HG02571 (cell line): ENCODE measurements around the gene SCP2.

Experiments used
- ATAC-seq: cut with Tn5 transposase; IDR thresholded peaks from one replicate; pipeline ENCODE4 v1.9.1; 2021; ENCODE audit warnings: mild to moderate bottlenecking, moderate library complexity; ENCODE audit not compliant: unreplicated experiment

Gene SCP2

GRCh38 chr1:53026254-53026653 is 99.2 kb downstream of the SCP2 start:
- no peak for ATAC-seq

- no peak for ATAC-seq
Observed at GRCh38 chr1:53031732-53032131, 104.7 kb downstream of the SCP2 start.

- no peak for ATAC-seq
Observed at GRCh38 chr1:53037159-53037558, 110.1 kb downstream of the SCP2 start.

- no peak for ATAC-seq
Observed at GRCh38 chr1:53038566-53038965, 111.5 kb downstream of the SCP2 start.

- no peak for ATAC-seq
Observed at GRCh38 chr1:53043271-53043670, 116.2 kb downstream of the SCP2 start.

GRCh38 chr1:53044926-53045325 is 117.8 kb downstream of the SCP2 start:
- ATAC-seq, result no peak

- ATAC-seq, result no peak
Observed at GRCh38 chr1:53046930-53047329, 119.9 kb downstream of the SCP2 start.

GRCh38 chr1:53047737-53048736 is 121.0 kb downstream of the SCP2 start:
- ATAC-seq, result no peak

- no peak for ATAC-seq
Observed at GRCh38 chr1:53048960-53049573, 122.0 kb downstream of the SCP2 start.

GRCh38 chr1:53049574-53049967 is 122.5 kb downstream of the SCP2 start:
- no peak for ATAC-seq

GRCh38 chr1:53050310-53050709 is 123.2 kb downstream of the SCP2 start:
- ATAC-seq, result no peak

- no peak for ATAC-seq
Observed at GRCh38 chr1:53051676-53052075, 124.6 kb downstream of the SCP2 start.

GRCh38 chr1:53057127-53057526 is 130.1 kb downstream of the SCP2 start:
- no peak for ATAC-seq

GRCh38 chr1:53060579-53060978 is 133.5 kb downstream of the SCP2 start:
- ATAC-seq, result no peak

GRCh38 chr1:53061123-53061858 is 134.2 kb downstream of the SCP2 start:
- no peak for ATAC-seq

GRCh38 chr1:53061859-53062707 is 135.0 kb downstream of the SCP2 start, which contains the start of gene PODN:
PODN (plus strand) TSS chr1:53062213; CDS start chr1:53069856, 7,643 bp downstream.
- ATAC-seq, result no peak

GRCh38 chr1:53062708-53063591 is 135.9 kb downstream of the SCP2 start:
- no peak for ATAC-seq

- no peak for ATAC-seq
Observed at GRCh38 chr1:53063744-53064515, 136.9 kb downstream of the SCP2 start.

- ATAC-seq, result no peak
Observed at GRCh38 chr1:53065391-53065790, 138.3 kb downstream of the SCP2 start.
